Astrocyte of the spinal cord (primary cell): ENCODE results near the gene COL16A1.
"Not testable (repeated sequence)": the region's sequence is repeated elsewhere in the genome, so short reads cannot be mapped to it uniquely, and the experiment has no call there.

Source experiments
- DNase-seq: peaks from one replicate; pipeline ENCODE4 v3.0.0; 2011; ENCODE audit warnings: low read depth, low spot score
- H3K4me3 ChIP-seq: 2 replicates; pipeline ENCODE4 v1.5.1; 2011; ENCODE audit warnings: low read depth, mild to moderate bottlenecking, low read length, moderate library complexity
- CTCF ChIP-seq: IDR thresholded peaks from 2 replicates; pipeline ENCODE4 v1.5.1; 2012; ENCODE audit warnings: low read depth, mild to moderate bottlenecking, low read length, inconsistent platforms
- in situ Hi-C: cut with HindIII; loops from 2 replicates; pipeline ENCODE4 v1.10.0; 2017; ENCODE audit warnings: low sequenced_read_pairs

The COL16A1 gene

DNA sequence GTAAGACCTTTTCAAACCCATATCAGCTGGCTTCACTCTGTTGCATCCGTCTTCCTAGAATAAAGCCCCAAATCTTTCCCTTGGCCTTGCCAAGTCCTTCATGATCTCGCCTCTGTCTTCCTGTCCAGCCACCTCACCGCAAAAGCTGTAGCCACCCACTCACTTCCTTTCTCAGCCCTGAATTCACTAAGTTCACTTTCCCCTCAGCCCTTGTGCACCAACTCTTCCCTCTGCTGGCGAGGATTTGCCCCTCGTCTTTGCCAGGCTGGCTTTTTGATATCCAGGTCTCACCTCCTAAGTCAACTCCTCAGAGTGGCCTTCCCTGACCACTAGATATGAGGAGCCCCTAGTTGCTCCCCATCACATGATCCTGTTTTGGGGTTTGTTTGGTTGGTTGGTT is 3.9 kb upstream of the COL16A1 start:
- H3K4me3 ChIP-seq = no peak overlapping the region
- peak; percentile 47 for TF ChIP-seq CTCF
- in situ Hi-C loops = no loop called here
- peak; percentile 67 for DNase-seq

DNA sequence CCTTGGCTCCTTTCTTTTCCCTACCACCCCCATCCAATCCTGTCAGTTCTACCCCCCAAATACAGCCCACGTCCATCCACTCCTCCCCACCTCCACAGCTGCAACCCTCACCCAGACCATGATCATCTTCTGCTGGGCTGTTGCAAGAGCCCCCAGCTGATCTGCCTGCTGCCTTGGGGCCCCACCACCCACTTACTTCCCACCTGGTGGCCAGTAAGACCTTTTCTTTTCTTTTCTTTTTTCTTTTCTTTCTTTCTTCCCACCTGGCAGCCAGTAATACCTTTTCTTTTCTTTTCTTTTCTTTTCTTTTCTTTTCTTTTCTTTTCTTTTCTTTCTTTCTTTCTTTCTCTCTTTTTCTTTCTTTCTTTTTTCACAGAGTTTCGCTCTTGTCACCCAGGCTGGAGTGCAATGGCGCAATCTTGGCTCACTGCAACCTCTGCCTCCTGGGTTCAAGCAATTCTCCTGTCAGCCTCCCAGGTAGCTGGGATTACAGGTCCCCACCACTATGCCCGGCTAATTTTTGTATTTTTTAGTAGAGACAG is 3.3 kb upstream of the COL16A1 start:
- in situ Hi-C loops, DNase-seq, H3K4me3 ChIP-seq: not testable (repeated sequence)

DNA sequence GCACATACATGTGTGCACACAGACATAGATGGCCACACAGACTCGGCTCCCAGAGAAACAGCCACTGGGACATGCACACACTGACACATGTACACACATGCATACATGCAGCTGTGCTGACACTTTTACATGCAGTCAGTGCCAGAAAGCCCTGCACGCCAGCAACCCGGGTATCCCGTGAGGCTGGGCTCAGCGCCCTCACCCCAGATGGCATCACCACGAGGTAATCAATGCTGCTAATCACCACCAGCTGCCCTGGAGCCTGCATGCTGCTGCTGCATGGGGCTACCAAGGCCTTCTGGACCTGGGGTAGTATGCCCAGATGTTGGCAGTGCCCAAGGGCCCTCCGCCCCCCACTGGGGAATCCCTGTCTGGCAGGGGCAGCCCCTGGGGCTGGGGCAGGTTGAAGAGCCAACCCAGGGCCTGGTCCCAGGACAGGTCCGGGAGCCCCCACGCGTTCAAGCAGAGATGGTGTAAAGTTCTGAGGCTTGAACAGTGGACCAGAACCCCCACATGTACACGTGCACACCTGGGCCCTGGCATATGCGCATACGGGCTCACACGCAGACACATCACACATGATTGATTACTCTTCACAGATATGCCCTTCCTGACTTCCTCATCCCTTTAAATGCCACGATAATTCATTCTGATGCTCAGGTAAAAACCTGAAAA is 2.7 kb upstream of the COL16A1 start:
- no peak overlapping the region for H3K4me3 ChIP-seq
- in situ Hi-C loops = no loop called here
- DNase-seq = no peak
- TF ChIP-seq CTCF = no peak

GRCh38 chr1:31705080-31705866 is 1.5 kb upstream of the COL16A1 start:
- TF ChIP-seq CTCF = peak; percentile 21
- H3K4me3 ChIP-seq = no peak overlapping the region
- in situ Hi-C loops = no loop called here
- DNase-seq = peak; percentile 79

GRCh38 chr1:31704271-31705079 is 658 bp upstream of the COL16A1 start:
- TF ChIP-seq CTCF = no peak
- in situ Hi-C loops = no loop called here
- peak overlapping the region; percentile 71 for H3K4me3 ChIP-seq
- peak; percentile 85 for DNase-seq

DNA sequence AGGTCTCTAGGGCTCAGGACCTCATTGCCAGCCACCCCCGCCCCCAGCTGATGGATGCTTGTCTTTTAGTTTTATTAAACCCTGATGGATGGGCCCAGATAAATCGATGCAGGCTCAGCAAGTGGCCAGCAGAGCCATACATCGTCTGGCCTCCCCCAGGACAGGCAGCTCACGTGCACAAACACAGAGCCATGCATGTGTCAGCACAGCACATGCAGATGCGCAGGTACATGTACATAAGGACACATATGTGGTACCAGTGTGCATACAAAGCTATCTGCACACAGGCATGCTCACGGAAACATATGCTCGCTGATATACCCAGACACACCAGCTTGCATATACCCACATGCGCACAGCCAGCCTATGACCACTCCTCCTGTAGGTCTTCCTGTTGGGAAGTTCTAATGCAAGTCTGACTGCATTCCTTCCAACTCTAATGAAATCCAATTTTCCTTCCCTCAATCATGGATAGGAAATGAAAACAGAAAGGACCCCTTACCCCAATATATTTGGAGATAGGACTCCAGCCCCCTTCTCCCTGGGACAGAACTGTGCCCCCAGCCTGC is 897 bp downstream of the COL16A1 start:
- in situ Hi-C loops = no loop called here
- peak overlapping the region; percentile 71 for H3K4me3 ChIP-seq
- no peak for DNase-seq
- no peak for TF ChIP-seq CTCF
